Muscle of back (tissue), 11 donors: ENCODE data around the gene WNK2. TPM values are rescaled to one million over a fixed set of nuclear protein-coding genes. Genes with fewer than 3 reads are reported as not detected.
"Not testable (repeated sequence)": the region's sequence is repeated elsewhere in the genome, so short reads cannot be mapped to it uniquely, and the experiment has no call there.

ENCODE experiments used
- DNase-seq, 3 donors: peaks; one replicate each; pipeline versions ENCODE4 v3.0.0 to v3.0.0-alpha.2; 2013
- polyA plus RNA-seq, 10 donors: library from polyadenylated mRNA; unstranded; fragments of 120-200 nt; gene quantifications; one replicate each; pipeline ENCODE4 v1.2.1, GENCODE V29; 2013; ENCODE audit not compliant: insufficient read length in 10 of 10

WNK2 gene
- polyA plus RNA-seq, 10 donors, result 9.3 to 14.7 (median 11.5) TPM

DNA sequence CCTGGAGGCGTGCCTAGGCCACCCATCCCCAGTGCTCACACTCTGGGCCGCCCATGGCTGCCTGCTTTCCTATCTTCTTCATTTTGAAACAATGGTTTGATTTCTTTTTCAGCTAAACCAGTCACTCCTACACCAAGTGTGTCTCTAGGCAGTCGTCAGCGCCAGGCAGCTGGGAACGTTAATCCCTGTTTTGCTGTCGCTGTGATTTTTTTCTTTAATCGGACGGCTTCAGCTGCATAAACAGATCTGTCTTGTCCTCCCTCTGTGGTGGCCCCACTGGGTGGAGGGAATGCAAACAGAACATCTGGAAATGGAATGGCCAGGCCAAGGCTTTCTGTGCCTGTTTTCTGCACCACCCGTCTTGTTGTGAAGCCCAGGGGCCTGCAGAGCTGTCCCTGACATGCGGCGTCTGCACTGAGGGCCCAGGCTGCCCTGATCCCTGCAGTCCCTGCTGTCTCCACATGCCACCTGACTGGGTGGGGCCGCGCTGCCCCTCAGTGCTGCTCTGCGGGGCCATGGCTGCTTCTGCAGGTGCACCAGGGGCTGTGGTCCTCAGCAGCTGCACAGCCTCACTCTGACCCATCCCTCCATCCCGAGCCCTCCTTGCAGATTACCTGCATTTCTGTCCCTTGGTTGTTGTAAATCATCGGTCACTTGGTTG, 51.5 kb downstream of the WNK2 start:
- DNase-seq, result peak; percentile 58 to 89 (median 62)

DNA sequence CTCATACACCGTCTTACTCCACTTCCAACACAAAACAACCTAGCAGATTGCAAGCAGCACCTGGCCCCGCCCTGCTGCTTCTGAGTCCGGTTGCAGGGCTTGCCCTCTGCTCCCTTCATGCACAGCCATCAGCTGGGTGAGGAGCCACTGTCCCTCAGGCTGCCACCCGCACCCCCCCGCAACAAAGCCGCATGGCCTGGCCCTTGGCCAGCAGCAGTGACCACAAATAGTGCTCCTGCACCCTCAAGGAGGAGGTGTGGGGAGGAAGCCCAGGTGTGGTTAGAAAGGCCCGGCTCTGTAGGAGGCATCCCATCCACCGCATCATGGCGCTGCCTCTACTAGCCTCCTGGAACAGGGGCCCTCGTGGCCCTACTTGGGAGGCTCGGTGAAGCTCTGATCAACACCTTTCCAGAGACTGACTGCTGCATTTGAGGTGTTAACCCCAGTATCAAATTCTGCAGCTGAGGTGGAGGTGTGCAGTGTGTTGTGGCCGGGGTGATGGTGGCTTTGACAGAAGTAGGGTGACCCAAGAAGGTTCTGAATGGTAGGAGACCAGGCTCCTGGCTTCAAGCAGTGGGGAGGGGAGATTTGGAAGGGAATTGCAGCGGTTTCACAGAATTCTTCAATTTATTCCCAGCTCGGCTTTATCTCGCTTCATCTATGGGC, 52.7 kb downstream of the WNK2 start:
- DNase-seq, result no peak

DNA sequence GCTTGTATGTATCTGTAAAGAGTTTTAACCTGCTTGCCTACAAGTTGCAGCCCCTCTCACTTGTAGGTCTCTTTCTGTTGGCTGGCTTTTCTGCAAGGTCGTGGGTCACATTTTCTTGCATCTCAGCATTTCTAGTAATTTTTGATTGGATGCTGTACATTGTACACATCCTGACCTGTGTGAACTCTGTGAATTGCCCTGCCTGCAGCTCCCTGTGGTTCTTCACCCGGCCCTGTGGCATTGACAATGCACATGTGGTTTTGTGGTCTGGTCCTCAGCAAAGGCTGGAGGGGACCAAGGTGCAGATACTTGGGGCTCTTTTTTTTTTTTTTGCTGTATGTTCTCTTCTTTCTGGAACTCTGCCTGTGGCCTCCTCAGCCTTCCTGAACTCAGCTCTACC, 53.6 kb downstream of the WNK2 start:
- no peak for DNase-seq

DNA sequence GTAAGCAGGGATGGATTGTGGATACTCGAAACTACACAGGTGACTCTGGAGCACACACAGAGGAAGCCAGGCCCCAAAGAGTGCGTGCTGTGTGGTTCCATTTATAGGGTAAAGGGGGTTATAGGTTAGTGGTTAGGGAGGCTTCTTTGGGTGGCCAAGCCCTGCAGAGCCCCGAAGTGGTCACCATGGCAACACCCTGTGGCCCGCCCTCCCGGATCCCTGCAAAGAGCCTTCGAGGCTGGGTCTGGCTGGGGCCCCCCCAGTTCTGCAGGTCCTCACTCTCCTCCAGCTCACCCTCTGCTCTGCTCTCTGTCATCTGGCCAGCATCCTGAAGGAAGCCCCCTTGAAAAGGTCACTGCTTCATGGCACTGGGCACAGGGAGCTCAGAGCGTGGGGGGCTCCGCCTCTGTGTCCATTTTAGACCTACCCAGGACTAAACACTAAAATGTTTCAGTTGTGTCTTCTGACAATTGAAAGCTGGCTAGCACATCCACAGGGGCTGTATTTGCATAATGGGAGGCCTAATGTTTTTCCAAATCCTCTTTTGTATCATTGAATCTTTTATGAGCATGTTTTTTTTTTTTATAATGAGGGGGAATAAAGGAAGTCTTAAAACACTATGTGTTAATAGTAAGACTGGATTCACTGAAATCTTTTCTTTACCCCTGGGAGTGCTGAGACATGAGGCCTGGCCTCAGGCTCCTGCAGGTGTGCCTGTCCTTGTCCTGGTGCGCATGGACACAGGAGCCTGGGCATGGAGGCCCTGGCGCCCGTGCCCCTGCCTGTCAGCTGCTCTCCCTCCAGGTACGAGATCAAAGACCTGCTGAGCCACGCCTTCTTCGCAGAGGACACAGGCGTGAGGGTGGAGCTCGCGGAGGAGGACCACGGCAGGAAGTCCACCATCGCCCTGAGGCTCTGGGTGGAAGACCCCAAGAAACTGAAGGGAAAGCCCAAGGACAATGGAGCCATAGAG, 55.3 kb downstream of the WNK2 start:
- DNase-seq, result no peak

DNA sequence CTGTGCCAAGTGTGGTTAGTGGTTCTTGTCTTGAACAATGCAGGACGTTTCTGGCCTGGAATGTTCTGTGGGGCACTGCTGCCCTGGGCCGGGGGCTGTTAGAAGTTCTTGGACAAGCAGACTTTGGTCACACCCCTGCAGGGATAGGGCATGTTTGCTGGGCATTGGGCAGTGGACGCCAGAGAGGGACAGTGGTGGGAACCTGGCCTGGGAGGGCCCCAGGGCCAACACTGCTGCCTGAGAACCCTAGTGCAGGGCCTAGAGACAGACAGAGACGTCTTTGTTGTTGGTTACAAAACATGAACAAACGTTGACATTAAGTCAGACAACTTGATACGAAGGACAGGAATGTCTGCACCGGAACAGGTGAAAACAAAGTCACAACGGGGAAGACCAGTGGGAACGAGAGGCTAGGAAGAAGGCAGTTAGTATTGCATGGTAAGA, 57.0 kb downstream of the WNK2 start:
- DNase-seq, result no peak

DNA sequence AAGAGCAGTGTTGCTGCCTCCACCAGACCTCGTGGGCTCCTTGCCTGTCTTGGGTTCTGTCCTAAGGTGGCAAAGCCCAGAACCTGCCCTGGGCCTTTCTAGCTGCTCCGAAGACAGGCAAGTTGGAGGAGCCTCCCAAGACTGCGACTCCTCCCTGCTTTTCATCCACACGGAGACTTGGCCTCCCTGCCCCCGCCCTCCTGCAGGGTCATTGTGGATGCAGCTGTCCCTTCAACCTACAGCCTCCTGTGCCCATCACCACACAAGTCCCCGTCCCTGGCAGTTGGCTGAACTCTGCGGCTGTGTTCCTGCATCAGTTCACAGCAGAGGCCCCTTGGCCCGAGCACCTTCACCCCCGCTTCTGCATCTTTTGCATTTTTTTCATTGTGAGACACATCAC, 59.2 kb downstream of the WNK2 start:
- no peak for DNase-seq

DNA sequence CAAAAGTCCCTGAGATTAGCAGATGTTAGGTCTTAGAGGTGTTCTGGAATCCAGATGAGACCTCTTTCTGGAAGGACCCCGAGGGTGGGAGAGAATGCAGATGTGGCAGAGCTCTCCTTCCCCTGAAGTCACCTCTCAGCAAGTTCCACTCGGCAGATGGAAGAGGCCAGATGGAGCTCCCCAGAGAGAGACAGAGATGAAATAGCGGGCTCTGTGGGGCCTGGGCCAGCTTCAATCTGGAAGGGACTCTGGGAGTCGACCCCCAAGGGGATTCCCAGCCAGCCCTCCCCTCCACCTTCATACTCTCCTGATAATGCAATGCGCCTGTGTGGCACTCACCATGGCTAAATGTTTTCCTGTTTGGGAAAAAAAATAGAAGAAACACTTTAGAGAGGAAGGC, 60.2 kb downstream of the WNK2 start:
- no peak for DNase-seq

DNA sequence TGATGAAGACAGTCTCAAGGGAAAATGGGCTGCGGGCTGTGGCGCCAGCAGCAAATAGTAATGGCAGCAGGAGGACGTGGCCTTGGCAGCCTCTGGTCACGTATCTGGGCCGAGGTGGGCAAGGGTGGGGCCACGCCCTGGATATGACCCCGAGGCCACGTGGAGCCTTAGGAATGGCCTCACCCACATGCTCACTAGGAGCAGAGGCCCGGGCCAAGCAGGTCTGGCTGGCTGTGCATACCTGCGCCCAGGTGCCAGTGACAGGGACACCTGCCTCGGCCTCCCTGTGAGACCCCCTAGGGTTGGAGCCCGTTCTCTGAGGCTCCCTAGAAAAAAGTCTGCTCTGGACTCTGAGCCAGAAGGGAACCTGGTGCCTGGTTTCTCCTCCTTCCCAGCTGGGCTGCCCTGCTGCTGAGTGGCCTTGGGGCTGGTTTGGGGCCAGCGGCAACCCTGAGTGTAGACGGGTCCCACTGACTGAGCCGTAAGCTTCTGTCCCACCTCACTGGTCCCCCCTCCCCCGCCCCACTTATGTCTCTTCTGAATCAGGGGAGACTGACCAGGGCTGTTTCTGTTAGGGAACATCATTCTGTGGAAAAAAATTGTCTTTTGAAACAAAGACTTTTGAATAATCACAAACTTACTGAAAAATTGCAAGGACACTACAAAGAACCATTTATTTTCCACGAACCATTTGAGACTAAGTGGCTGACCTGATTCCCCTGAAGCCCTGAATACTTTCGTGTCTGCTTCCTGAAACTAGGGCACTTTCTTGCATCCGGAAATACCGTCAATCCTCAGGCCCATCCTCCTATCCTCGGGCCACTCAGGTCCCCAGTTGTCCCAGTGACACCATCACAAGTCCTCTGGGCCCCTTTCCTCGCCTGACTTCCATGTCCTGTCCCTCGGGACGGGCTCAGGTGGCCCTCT, 60.8 kb downstream of the WNK2 start:
- DNase-seq, result no peak

DNA sequence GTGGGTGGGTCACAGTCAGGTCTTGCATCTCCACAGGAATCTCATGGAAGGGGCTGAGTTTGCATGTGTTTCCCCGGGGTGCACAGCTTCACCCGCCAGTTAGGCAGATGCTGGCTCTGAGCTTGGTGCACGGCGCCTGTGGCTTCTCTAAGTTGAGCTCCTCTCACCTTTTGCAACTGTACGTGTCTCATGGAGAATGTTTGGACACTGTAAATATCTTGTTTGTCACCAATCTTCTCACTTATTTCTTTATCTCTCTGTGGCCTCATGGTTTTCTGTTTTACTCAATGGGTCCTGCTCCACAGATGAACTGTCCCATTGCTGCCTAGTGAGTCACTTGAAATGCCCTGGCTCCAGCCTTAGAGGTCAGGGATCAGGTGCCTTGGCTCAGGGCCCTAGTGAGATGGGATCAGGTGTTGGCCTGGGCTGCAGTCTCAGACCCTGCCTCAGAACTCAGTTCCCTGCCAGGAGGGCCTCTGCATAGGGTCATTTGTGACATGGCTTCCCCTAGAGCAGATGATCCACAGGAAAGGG, 61.6 kb downstream of the WNK2 start:
- DNase-seq, result no peak

DNA sequence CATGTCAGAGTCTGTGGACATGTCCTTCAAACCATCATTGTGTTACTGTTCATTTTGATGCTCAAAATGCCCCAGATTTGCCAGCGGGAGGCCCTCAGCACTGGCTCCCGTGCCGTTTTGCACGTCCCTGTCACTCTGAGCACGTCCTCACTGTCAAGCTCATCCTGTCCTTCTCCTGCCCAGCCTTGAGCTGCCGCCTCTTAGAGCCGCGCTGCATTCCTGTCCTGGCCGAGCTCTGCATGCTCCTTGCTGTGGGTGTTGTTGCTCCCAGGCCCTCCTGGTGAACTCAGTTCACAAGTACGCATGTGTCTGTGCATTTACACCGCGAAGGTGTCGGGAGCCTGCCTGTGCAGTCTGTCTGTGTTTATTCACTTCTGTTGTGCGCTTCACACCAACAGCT, 62.2 kb downstream of the WNK2 start:
- no peak for DNase-seq

DNA sequence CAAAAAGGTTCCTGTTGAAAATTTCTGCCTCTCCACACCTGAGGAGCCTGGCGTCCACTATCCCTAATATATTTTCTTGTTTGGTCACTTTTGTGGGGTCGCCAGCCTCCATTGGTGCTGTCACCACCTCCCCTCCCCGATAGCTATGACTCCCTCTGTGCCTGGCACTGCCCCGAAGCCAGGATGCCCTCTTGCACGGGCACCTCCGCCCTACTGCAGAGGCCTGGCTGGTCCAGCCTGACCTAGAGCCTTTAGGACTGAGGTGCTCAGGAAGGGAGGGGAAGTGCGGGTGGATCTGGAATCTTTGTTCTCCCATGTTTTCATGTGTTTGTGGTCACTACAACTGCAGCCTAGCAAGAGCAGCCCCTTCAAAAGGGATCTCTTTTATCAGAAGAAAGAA, 62.6 kb downstream of the WNK2 start:
- no peak for DNase-seq

DNA sequence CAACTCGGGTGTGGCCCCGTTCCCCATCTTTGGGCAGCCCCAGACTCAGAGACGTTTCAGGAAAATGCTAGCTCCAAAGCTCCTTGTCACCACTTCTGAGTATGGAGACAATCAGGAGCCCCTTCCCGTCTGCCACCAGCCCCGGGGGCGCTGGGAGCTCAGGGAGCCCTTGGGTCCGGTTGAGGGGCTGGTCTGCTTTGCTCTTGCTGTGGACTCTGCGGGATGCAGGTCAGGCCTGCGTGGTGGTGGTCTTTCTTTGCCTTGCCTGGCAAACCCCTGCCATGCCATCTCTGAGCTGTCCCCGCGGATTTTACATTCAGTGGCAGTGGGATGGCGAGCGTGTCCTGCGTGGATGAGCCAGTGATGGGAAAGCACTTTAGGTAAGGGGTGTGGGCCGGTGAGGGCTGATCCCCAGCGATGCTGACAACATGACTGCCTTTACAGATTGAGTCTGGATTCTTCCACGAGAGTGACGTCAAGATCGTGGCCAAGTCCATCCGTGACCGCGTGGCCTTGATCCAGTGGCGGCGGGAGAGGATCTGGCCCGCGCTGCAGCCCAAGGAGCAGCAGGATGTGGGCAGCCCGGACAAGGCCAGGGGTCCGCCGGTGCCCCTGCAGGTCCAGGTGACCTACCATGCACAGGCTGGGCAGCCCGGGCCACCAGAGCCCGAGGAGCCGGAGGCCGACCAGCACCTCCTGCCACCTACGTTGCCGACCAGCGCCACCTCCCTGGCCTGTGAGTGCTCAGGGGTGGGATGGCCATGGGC, 63.3 kb downstream of the WNK2 start:
- DNase-seq, result no peak

DNA sequence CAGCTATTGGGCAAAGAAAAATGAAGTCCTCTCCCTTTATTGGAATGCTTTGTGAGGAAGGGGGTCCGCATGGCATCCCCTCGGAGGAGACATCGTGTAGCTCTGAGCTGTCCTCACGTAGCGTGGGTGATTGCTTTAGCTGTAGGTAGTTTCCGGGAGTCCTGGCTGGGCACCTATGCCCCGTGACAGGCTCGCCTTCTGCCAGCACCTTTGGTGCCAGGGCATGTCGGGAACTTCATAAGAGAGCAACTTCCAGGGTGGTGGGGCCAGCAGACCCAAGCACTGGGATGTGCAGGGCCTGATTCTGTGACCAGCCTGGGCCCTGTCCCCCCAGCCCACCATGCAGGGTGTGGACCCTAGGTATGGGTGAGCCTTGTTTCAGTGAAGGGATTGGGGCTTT, 64.0 kb downstream of the WNK2 start:
- DNase-seq, result no peak

DNA sequence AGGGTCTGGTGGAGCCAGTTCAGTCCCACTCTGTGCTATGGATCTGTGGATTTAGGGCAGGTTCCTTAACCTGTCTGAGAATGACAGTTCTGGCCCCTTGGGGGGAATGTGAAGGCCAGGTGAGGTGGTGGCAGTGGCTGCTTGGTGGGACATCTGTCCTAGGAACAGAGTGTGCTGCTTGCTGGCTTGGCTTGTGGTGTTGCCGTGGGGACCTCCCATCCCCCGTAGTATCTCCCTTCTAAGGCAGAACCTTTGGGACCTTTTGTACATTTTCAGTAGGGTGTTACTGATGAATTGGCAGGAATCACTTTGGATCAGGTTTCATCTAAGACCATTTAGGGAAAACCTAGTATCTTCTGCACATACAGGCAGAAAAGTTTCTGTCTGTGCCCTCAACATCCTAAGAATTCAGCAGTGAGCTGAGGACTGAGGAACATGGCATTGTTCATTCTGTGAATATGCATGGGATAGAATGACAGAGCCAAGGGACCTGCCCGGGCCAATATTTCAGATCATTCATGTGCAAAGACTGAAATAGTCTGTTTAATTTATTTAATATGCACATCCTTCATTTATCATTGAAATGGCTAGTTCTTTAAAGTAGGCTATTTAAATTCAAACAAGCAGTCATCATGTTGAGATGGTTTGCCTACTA, 64.6 kb downstream of the WNK2 start:
- no peak for DNase-seq

DNA sequence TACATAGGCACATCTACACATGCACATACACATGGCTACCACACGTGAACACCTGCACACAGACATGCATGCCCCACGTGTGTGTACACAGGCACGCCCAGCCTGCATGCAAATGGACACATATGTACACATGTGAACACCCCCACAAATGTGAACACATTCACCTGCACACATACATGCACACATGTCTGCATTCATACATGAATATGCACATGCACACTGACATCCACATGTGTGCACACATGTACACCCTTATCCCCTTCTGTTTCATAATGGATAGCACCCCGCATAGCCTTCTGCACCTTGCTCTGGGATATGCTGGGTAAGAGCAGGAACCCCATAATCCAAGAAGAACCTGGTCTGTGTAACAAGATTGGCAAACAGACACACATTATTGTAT, 66.2 kb downstream of the WNK2 start:
- no peak for DNase-seq

DNA sequence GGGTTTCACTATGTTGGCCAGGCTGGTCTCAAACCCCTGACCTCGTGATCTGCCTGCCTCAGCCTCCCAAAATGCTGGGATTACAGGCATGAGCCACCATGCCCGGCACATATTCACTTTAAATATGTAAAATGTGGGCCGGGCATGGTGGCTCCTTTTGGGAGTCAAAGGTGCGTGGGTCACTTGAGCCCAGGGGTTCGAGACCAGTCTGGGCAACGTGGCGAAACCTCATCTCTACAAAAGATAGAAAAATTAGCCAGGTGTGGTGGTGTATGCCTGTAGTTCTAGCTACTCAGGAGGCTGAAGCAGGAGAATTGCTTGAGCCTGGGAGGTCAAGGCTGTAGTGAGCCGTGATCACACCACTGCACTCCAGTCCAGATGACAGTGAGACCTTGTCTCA, 67.4 kb downstream of the WNK2 start:
- not testable (repeated sequence) for DNase-seq

DNA sequence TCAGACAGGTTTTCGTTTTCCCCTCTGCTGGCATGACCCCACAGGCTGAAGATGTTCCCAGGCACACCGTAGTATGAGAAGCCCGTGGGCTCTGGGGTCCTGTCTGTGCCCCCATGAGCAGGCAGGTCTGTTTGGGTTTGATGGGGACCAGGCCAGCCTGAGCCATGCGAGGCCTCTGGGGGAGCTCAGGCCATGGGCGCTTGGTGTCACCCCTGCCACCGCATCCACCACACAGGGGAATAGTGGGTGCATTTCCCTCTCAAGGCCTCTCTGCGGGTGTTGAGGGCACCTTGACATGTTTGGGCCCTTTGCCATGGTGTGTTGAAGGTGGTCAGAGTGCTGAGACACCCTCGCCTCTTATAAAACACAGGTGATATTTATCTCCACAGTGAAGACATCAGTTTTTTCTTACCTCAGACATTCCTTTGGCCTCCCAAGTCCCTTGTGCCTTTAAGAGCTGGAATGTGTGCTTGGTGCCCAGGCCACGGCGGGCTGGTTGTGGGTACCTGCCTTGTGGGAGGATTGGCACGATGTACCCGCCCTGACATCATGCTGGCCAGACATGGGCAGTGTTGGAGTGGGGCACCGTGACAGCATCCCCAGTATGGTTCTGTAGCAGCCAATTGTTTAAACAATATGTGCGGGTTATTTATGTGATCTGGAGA, 68.3 kb downstream of the WNK2 start:
- no peak for DNase-seq

DNA sequence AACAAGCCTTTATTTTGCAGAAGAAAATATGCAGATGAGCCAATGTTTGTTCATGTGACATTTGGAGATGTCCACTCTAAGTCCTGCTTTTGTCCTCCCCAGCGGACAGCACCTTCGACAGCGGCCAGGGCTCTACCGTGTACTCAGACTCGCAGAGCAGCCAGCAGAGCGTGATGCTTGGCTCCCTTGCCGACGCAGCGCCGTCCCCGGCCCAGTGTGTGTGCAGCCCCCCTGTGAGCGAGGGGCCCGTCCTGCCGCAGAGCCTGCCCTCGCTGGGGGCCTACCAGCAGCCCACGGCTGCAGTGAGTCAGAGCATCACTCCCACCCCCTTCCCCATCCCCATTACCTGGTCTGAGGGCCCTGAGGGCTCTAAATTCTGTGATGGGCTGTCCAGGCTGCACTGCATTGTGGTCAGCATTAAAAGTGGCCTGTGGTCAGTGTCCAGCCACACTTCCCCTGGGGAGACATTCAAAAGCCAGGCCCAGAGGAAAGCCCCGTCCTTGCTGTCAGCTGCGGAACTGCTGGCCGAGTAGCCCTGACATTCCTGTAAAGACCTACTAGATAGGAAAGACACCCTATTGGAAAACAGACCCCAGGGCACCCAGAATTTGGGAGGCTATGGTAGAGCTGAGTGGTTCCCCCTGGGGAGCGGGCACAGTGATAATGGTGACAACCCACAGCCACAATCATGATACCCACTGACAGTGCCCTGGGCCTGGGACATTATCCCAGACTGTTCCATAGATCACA, 69.0 kb downstream of the WNK2 start:
- DNase-seq, result no peak

DNA sequence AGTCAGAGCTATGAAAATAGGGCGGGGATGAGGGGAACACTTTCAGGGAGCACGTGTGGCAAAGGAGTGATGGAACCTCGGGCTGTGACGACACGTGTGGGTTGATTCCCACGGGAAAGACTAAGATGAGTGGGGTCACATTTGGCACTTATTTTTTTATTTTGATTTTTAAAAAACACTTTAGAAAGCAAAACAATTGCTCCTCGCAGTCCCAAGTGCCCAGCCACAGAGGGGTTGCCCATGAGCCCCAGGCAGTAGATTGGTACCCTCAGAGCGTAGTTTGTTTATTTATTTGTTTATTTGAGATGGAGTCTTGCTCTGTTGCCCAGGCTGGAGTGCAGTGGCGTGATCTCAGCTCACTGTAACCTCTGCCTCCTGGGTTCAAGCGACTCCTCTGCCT, 69.7 kb downstream of the WNK2 start:
- DNase-seq, result no peak
